ENCODE data around the gene PAFAH1B1. TPM values are rescaled to one million over a fixed set of nuclear protein-coding genes. Genes with fewer than 3 reads are reported as not detected.

Gene PAFAH1B1
- total and polyA plus RNA-seq, 10 of the 15 experiments (the other 5 are each of a cell fraction or from before 2014, with no cell fraction given): 28.9 to 107 (median 49.1) TPM

DNA sequence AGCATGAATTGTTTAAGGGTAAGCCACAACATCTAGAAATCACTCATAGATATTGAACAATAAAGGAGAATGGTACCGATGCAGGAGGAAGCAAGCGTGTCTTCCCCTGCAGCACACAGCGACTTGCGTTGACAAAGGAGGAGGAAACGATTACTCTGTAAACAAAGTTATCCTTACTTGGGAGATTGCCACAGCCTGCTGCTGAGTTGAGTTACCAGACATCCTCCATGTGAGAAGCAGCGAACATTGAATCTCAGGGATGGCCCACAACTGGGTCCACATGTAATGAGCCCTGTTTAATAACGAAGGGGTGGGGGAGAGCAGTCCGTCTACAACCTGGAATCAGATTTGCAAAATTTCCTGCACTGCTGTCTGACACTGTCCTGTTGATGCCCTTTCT is 90.5 kb downstream of the PAFAH1B1 start:
- no peaks in the 10 kb centered on the region for H3K27me3 ChIP-seq (replicated peaks in 1 of 2; ENCODE audit: control insufficient read depth in 2 of 2, insufficient read depth in 2 of 2, low read length in 1 of 2)
- H3K27ac ChIP-seq (ENCODE audit: control insufficient read depth, insufficient read depth): no peak overlapping the region
- no TSS peak for BruUV-seq (replicated peaks)
- ChIA-PET RAD21 (ENCODE audit: unreplicated experiment) (no interaction called here), SMC1A (ENCODE audit: uncharacterized antibody, unreplicated experiment) (interaction anchor here (0.8 kb wide), 1 partner anchor 193 kb away, joined by 3 read pairs; no protein-coding TSS in a partner anchor), POLR2A (no interaction called here), CTCF (interaction anchor here (1.2 kb wide), 1 partner anchor 10 kb away, joined by 6 read pairs; no protein-coding TSS in a partner anchor)
- intact Hi-C loops (cut with micrococcal nuclease; ENCODE audit: unreplicated experiment): no loop called here
- no peak overlapping the region for H3K9ac ChIP-seq (ENCODE audit: control insufficient read depth, insufficient read depth, low read length)
- no peak for ATAC-seq
- H3K4me2 ChIP-seq (ENCODE audit: control insufficient read depth, insufficient read depth): no peak overlapping the region
- H3K79me2 ChIP-seq (ENCODE audit: control insufficient read depth, insufficient read depth, low read length): no peaks in the 10 kb centered on the region
- TF ChIP-seq POLR2AphosphoS5 (IDR thresholded peaks at IDR 0.05; ENCODE audit: low read length): no peak
- no peak for TF ChIP-seq CHD4 (IDR thresholded peaks at IDR 0.05)
- no peak for TF ChIP-seq TCF12 (IDR thresholded peaks at IDR 0.05; ENCODE audit: low read depth, low read length)
- TF ChIP-seq YY1 (IDR thresholded peaks at IDR 0.05; ENCODE audit: low read depth, low read length): no peak
- TF ChIP-seq, protein P1, sequence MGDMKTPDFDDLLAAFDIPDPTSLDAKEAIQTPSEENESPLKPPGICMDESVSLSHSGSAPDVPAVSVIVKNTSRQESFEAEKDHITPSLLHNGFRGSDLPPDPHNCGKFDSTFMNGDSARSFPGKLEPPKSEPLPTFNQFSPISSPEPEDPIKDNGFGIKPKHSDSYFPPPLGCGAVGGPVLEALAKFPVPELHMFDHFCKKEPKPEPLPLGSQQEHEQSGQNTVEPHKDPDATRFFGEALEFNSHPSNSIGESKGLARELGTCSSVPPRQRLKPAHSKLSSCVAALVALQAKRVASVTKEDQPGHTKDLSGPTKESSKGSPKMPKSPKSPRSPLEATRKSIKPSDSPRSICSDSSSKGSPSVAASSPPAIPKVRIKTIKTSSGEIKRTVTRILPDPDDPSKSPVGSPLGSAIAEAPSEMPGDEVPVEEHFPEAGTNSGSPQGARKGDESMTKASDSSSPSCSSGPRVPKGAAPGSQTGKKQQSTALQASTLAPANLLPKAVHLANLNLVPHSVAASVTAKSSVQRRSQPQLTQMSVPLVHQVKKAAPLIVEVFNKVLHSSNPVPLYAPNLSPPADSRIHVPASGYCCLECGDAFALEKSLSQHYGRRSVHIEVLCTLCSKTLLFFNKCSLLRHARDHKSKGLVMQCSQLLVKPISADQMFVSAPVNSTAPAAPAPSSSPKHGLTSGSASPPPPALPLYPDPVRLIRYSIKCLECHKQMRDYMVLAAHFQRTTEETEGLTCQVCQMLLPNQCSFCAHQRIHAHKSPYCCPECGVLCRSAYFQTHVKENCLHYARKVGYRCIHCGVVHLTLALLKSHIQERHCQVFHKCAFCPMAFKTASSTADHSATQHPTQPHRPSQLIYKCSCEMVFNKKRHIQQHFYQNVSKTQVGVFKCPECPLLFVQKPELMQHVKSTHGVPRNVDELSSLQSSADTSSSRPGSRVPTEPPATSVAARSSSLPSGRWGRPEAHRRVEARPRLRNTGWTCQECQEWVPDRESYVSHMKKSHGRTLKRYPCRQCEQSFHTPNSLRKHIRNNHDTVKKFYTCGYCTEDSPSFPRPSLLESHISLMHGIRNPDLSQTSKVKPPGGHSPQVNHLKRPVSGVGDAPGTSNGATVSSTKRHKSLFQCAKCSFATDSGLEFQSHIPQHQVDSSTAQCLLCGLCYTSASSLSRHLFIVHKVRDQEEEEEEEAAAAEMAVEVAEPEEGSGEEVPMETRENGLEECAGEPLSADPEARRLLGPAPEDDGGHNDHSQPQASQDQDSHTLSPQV (IDR thresholded peaks at IDR 0.05): no peak
- TF ChIP-seq EP300 (IDR thresholded peaks at IDR 0.05; ENCODE audit: borderline replicate concordance in 1 of 2, control insufficient read depth in 1 of 2, low read depth in 2 of 2, low read length in 2 of 2): no peak
- no peak for TF ChIP-seq EZH2 (IDR thresholded peaks at IDR 0.05; ENCODE audit: borderline replicate concordance, control insufficient read depth, low read depth, low read length)
- TF ChIP-seq NFYB (IDR thresholded peaks at IDR 0.05; ENCODE audit: insufficient read depth, low read depth, low read length): no peak
- TF ChIP-seq, protein P2, sequence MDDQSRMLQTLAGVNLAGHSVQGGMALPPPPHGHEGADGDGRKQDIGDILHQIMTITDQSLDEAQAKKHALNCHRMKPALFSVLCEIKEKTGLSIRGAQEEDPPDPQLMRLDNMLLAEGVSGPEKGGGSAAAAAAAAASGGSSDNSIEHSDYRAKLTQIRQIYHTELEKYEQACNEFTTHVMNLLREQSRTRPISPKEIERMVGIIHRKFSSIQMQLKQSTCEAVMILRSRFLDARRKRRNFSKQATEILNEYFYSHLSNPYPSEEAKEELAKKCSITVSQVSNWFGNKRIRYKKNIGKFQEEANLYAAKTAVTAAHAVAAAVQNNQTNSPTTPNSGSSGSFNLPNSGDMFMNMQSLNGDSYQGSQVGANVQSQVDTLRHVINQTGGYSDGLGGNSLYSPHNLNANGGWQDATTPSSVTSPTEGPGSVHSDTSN (IDR thresholded peaks at IDR 0.05; ENCODE audit: insufficient replicate concordance, low read depth, low read length): no peak
- TF ChIP-seq BACH1 (IDR thresholded peaks at IDR 0.05; ENCODE audit: borderline replicate concordance): no peak
- TF ChIP-seq KLF5 (IDR thresholded peaks at IDR 0.05; ENCODE audit: partially characterized antibody): no peak
- TF ChIP-seq, protein P3, sequence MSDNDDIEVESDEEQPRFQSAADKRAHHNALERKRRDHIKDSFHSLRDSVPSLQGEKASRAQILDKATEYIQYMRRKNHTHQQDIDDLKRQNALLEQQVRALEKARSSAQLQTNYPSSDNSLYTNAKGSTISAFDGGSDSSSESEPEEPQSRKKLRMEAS (IDR thresholded peaks at IDR 0.05; ENCODE audit: low read depth, low read length): no peak
- no peak for TF ChIP-seq NFXL1 (IDR thresholded peaks at IDR 0.05; ENCODE audit: borderline replicate concordance)
- TF ChIP-seq ZNF207 (IDR thresholded peaks at IDR 0.05; ENCODE audit: borderline replicate concordance): no peak
- TF ChIP-seq, protein P4, sequence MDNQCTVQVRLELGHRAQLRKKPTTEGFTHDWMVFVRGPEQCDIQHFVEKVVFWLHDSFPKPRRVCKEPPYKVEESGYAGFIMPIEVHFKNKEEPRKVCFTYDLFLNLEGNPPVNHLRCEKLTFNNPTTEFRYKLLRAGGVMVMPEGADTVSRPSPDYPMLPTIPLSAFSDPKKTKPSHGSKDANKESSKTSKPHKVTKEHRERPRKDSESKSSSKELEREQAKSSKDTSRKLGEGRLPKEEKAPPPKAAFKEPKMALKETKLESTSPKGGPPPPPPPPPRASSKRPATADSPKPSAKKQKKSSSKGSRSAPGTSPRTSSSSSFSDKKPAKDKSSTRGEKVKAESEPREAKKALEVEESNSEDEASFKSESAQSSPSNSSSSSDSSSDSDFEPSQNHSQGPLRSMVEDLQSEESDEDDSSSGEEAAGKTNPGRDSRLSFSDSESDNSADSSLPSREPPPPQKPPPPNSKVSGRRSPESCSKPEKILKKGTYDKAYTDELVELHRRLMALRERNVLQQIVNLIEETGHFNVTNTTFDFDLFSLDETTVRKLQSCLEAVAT (IDR thresholded peaks at IDR 0.05): no peak
- in situ Hi-C loops (cut with MboI): no loop called here
- H4K20me1 ChIP-seq (ENCODE audit: control insufficient read depth, insufficient read depth): no peaks in the 10 kb centered on the region
- H3K36me3 ChIP-seq (ENCODE audit: control insufficient read depth in 2 of 2, insufficient read depth in 2 of 2, low read length in 1 of 2): peaks cover 7 to 30% of the 10 kb centered on the region in 2 experiments
- H3K9me3 ChIP-seq (replicated peaks; ENCODE audit: control insufficient read depth, insufficient read depth, low read length): no peaks in the 10 kb centered on the region
- FAIRE-seq: no peak
- no peak overlapping the region for H3K4me3 ChIP-seq
- no peak overlapping the region for H2AFZ ChIP-seq (ENCODE audit: control insufficient read depth, low read depth, low read length)
- no peaks in the 10 kb centered on the region for H3K4me1 ChIP-seq (ENCODE audit: control insufficient read depth, insufficient read depth, low read length)
- WGBS (ENCODE audit: insufficient coverage, insufficient replicate concordance, low lambda C conversion rate, missing lambda C conversion rate): 100% methylated on average over 8 of the region's 8 CpGs
- DNase-seq (ENCODE audit: low read depth, low spot score): no peak
